Activated B cell treated with CpG ODN at 0.5 μM for 24 hours (primary cell): ENCODE data around the gene TFEB. TPM values are rescaled to one million over a fixed set of nuclear protein-coding genes. Genes with fewer than 3 reads are reported as not detected.

Experiments
- ATAC-seq: fragments of 200-7000 bp; cut with Tn5 transposase; one replicate; pipeline ENCODE4 v1.10.0; 2021; ENCODE audit warnings: low read depth, mild to moderate bottlenecking, moderate library complexity
- CTCF ChIA-PET: fragments of 350-600 bp; sonication (Branson Sonifier 250); formaldehyde crosslinking; loops from one replicate; lab custom pipeline; 2021; ENCODE audit warnings: antibody characterized with exemption; lab: Charles Lee
- POLR2A ChIA-PET: fragments of 350-600 bp; sonication (Branson Sonifier 250); formaldehyde crosslinking; loops from one replicate; lab custom pipeline; 2021; ENCODE audit warnings: antibody characterized with exemption; lab: Charles Lee
- DNase-seq: peaks from one replicate; pipeline ENCODE4 v3.0.0; 2022
- H3K27ac Mint-ChIP-seq: one replicate; pipeline ENCODE4 v1.8.0; 2020; ENCODE audit warnings: mixed read lengths
- H3K27me3 Mint-ChIP-seq: one replicate; pipeline ENCODE4 v1.8.0; 2021; ENCODE audit warnings: mixed read lengths
- H3K36me3 Mint-ChIP-seq: one replicate; pipeline ENCODE4 v1.8.0; 2021; ENCODE audit warnings: low read depth, mixed read lengths
- H3K4me1 Mint-ChIP-seq: one replicate; pipeline ENCODE4 v1.8.0; 2021; ENCODE audit warnings: mixed read lengths
- H3K4me3 Mint-ChIP-seq: one replicate; pipeline ENCODE4 v1.8.0; 2020; ENCODE audit warnings: mild to moderate bottlenecking, mixed read lengths
- H3K9me3 Mint-ChIP-seq: one replicate; pipeline ENCODE4 v1.8.0; 2020; ENCODE audit warnings: mixed read lengths
- CTCF ChIP-seq: fragments of 200-600 bp; IDR thresholded peaks from one replicate; pipeline ENCODE4 v1.8.0; 2022; ENCODE audit warnings: antibody characterized with exemption, mild to moderate bottlenecking
- intact Hi-C: fragments of 100-400 bp; cut with micrococcal nuclease; formaldehyde crosslinking; loops from one replicate; pipeline ENCODE4 v1.15.1; 2024
- total RNA-seq: library from RNA; stranded (reverse); gene quantifications from 2 replicates; pipeline ENCODE4 v1.2.3, GENCODE V29; 2022

TFEB gene
- total RNA-seq, 1 donor from 2014 or later, result 203 TPM

GRCh38 chr6:41693281-41694240 is 41.8 kb downstream of the TFEB start:
- peaks cover 63% of the 10 kb centered on the region for H3K36me3 Mint-ChIP-seq
- POLR2A ChIA-PET, result interaction anchor here (0.5 to 6.4 kb wide), 8 partner anchors 8 to 1768 kb away, joined by 3 to 58 read pairs (median 4); no protein-coding TSS in a partner anchor
- DNase-seq, result no peak

GRCh38 chr6:41692730-41693129 is 42.7 kb downstream of the TFEB start:
- no peaks in the 10 kb centered on the region for H3K27me3 Mint-ChIP-seq
- ChIA-PET CTCF (interaction anchor here (0.8 to 5.7 kb wide), 3 partner anchors 9 to 42 kb away, joined by 3 to 32 read pairs (median 12); no protein-coding TSS in a partner anchor), POLR2A (interaction anchor here (0.5 to 6.4 kb wide), 6 partner anchors 9 to 1768 kb away, joined by 3 to 58 read pairs (median 4); no protein-coding TSS in a partner anchor)
- no peak overlapping the region for H3K4me3 Mint-ChIP-seq
- ATAC-seq (no peak), DNase-seq (no peak)
- intact Hi-C loops, result no loop called here
- no peaks in the 10 kb centered on the region for H3K9me3 Mint-ChIP-seq
- H3K4me1 Mint-ChIP-seq, result peaks cover 47% of the 10 kb centered on the region
- peak overlapping the region; percentile 63 for H3K27ac Mint-ChIP-seq
- H3K36me3 Mint-ChIP-seq, result peaks cover 64% of the 10 kb centered on the region
- TF ChIP-seq CTCF, result no peak

More at GRCh38 chr6:41693281-41694240, 41.8 kb downstream of the TFEB start:
- H3K9me3 Mint-ChIP-seq, result no peaks in the 10 kb centered on the region
- peak overlapping the region; percentile 77 for H3K27ac Mint-ChIP-seq
- H3K27me3 Mint-ChIP-seq, result no peaks in the 10 kb centered on the region
- intact Hi-C loops, result no loop called here
- no peak for ATAC-seq
- CTCF ChIA-PET, result interaction anchor here (3.4 to 5.7 kb wide), 2 partner anchors 9 to 12 kb away, joined by 12 to 32 read pairs; no protein-coding TSS in a partner anchor
- peaks cover 54% of the 10 kb centered on the region for H3K4me1 Mint-ChIP-seq
- no peak overlapping the region for H3K4me3 Mint-ChIP-seq
- no peak for TF ChIP-seq CTCF

- Mint-ChIP-seq H3K4me1 (peaks cover 43% of the 10 kb centered on the region), H3K36me3 (peaks cover 66% of the 10 kb centered on the region), H3K9me3 (no peaks in the 10 kb centered on the region), H3K4me3 (no peak overlapping the region), H3K27ac (peak overlapping the region; percentile 75), H3K27me3 (no peaks in the 10 kb centered on the region)
- DNase-seq (no peak), ATAC-seq (no peak)
- POLR2A ChIA-PET, result interaction anchor here (1.3 to 6.4 kb wide), 4 partner anchors 9 to 42 kb away, joined by 4 to 58 read pairs (median 5); no protein-coding TSS in a partner anchor
- intact Hi-C loops, result no loop called here
- CTCF ChIA-PET, result interaction anchor here (0.8 to 5.7 kb wide), 3 partner anchors 8 to 42 kb away, joined by 3 to 32 read pairs (median 12); no protein-coding TSS in a partner anchor
- TF ChIP-seq CTCF, result no peak
Measured at GRCh38 chr6:41692080-41692675, 43.2 kb downstream of the TFEB start.

GRCh38 chr6:41691426-41692079 is 43.9 kb downstream of the TFEB start:
- peak overlapping the region; percentile 75 for H3K27ac Mint-ChIP-seq
- CTCF ChIA-PET, result interaction anchor here (3.4 to 5.7 kb wide), 2 partner anchors 7 to 14 kb away, joined by 12 to 32 read pairs; no protein-coding TSS in a partner anchor

More at GRCh38 chr6:41691426-41692079, 43.9 kb downstream of the TFEB start:
- no peaks in the 10 kb centered on the region for H3K9me3 Mint-ChIP-seq
- H3K27me3 Mint-ChIP-seq, result no peaks in the 10 kb centered on the region
- intact Hi-C loops, result no loop called here
- no peak overlapping the region for H3K4me3 Mint-ChIP-seq
- POLR2A ChIA-PET, result interaction anchor here (1.3 to 6.4 kb wide), 2 partner anchors 14 to 42 kb away, joined by 4 to 58 read pairs; no protein-coding TSS in a partner anchor
- peaks cover 68% of the 10 kb centered on the region for H3K36me3 Mint-ChIP-seq
- peaks cover 39% of the 10 kb centered on the region for H3K4me1 Mint-ChIP-seq
- no peak for TF ChIP-seq CTCF
- ATAC-seq (no peak), DNase-seq (no peak)
